Choroid plexus epithelial cell (primary cell): Measurements from ENCODE around the gene CTAGE9.

ENCODE experiments used
- DNase-seq: peaks from one replicate; pipeline ENCODE4 v3.0.0-alpha.2; 2010; ENCODE audit warnings: low read depth
- H3K4me3 ChIP-seq: 2 replicates; pipeline ENCODE4 v1.5.1; 2011; ENCODE audit warnings: low read depth, mild to moderate bottlenecking, control low read depth, low read length, moderate library complexity
- TF ChIP-seq, protein P1 (sequence below): conservative IDR thresholded peaks from 2 replicates; pipeline ENCODE4 v1.5.1; 2011; ENCODE audit warnings: low read depth, mild to moderate bottlenecking, control low read depth, inconsistent platforms, low read length, moderate library complexity

Gene CTAGE9

DNA sequence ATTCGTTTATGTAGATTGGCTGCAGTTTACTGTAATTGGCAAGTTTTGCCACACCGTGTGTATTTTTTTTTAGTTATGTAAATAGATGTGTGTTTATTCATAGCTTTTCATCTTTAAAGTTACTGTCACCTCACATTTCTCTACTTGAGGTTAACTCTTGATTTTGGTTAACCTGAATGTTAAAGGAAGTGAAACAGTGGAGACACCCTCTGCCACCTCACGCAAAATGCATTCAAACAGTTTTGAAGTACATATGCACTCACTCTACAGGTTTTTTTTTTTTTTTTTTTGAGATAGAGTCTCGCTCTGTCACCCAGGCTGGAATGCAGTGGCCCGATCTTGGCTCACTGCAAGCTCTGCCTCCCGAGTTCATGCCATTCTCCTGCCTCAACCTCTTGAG, 27.3 kb downstream of the CTAGE9 start:
- TF ChIP-seq, protein P1, sequence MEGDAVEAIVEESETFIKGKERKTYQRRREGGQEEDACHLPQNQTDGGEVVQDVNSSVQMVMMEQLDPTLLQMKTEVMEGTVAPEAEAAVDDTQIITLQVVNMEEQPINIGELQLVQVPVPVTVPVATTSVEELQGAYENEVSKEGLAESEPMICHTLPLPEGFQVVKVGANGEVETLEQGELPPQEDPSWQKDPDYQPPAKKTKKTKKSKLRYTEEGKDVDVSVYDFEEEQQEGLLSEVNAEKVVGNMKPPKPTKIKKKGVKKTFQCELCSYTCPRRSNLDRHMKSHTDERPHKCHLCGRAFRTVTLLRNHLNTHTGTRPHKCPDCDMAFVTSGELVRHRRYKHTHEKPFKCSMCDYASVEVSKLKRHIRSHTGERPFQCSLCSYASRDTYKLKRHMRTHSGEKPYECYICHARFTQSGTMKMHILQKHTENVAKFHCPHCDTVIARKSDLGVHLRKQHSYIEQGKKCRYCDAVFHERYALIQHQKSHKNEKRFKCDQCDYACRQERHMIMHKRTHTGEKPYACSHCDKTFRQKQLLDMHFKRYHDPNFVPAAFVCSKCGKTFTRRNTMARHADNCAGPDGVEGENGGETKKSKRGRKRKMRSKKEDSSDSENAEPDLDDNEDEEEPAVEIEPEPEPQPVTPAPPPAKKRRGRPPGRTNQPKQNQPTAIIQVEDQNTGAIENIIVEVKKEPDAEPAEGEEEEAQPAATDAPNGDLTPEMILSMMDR, result no peak
- DNase-seq, result no peak
- no peak overlapping the region for H3K4me3 ChIP-seq

DNA sequence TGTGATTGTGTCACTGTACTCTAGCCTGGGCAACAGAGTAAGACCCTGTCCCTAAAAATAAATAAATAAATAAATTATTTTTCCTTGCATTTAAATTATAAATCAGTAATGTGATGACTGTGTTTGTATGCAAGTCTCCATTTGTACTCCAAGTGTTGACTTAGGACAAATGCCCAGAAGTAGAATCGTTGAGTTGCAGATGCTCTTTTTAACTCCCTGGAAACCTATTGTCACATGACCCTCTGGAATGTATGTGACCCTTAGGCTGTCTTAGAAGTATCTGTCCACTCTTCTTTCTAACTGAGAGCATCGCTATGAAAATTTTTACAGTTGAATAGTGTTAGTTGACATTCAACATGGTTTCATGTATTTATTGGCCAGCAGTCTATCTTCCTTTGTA, 28.4 kb downstream of the CTAGE9 start:
- no peak overlapping the region for H3K4me3 ChIP-seq
- TF ChIP-seq, protein P1, result no peak
- DNase-seq, result peak; percentile 48

DNA sequence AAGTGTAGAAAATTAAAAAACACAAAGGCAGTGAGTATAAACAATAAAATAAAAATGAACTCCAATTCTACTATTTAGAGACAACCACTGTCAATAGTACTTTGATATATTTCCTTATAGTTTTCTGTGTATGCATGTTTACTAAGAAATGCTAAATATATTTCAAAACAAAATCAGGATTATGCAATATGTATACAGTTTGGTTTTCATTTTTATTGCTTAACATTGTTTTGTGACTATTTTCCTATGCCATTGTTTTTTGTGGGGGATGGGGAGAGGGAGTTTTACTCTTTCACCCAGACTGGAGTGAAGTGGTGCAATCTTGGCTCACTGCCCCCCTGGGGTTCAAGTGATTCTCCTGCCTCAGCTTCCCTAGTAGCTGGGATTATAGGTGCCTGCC, 29.2 kb downstream of the CTAGE9 start:
- TF ChIP-seq, protein P1, result no peak
- H3K4me3 ChIP-seq, result no peak overlapping the region
- DNase-seq, result no peak

DNA sequence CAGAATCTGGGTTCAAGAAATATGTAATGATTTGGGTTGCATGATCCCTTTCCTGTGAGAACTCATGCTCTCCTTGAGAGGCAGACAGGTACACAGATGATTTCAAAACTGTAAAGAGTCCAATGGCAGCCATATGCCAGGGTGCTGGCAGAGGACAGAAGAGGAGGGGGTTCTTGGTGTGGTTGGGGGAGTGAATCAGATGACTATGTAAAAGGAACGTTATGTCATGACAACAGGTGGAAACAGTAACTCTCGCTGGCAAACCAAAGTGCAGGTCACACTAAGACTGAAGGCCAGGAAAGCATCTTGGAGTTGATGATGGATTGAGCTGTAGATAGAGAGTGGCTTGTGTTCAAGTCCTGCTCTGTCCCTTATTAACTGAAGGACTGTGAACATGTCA, 29.9 kb downstream of the CTAGE9 start:
- no peak overlapping the region for H3K4me3 ChIP-seq
- no peak for DNase-seq
- TF ChIP-seq, protein P1, result no peak

DNA sequence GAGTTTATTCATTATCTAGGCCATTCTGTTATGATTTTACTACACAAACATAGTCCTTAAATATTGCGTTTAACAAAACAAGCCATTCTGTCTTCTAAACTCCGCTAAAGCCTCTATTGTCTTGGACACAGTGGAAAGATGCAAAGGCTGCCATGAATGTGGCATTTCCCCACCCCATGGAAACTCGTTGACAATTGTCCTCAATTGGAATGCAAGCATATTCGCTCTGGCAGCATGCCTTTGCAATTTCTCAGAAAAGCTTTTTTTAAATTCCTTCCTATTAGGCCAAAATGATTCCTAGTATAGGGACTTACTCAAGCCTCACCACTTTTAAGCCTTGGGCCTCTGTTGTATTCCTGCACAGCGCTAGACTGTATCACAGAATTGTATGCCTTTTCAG, 32.4 kb downstream of the CTAGE9 start:
- no peak overlapping the region for H3K4me3 ChIP-seq
- TF ChIP-seq, protein P1, result no peak
- no peak for DNase-seq

DNA sequence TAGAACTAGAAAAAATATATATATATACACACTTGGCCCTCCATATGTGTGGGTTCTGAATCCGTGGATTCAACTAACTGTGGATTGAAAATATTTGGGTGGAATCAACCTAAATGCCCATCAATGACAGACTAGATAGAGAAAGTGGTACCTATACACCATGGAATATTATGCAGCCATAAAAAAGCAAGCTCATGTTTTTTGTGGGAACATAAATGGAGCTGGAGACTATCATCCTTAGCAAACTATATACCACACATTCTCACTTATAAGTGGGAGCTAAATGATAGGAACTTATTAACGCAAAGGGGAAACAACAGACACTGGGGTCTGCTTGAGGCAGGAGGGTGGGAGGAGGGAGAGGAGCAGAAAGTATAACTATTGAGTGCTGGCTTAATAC, 37.6 kb downstream of the CTAGE9 start:
- H3K4me3 ChIP-seq, result no peak overlapping the region
- TF ChIP-seq, protein P1, result no peak
- no peak for DNase-seq

DNA sequence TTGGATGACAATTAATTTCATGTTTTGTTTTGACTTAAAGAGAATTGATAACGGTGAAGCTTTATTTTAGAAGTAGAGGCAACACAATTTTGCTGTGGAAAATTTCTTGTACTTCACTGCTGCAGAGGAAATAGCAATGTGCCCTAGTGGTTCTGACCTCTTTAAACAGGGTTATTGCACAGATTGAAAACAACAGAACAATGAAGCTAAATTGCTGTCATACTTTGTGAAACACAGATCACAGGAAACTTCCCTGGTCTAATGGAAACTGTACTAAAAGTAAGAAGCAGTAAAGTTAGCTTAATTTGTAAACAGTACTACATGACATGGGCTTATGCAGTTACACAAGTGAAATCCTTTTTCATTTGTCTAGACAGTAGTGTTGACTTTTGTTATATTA, 40.9 kb downstream of the CTAGE9 start:
- DNase-seq, result peak; percentile 57
- TF ChIP-seq, protein P1, result no peak
- no peak overlapping the region for H3K4me3 ChIP-seq
